Endothelial cell of umbilical vein (primary cell): Measurements from ENCODE around the gene WNT9B. TPM values are rescaled to one million over a fixed set of nuclear protein-coding genes. Genes with fewer than 3 reads are reported as not detected.

ENCODE experiments used
- BruUV-seq: library from RNA; stranded (reverse); fragments of 400-500 nt; replicated peaks from 2 replicates; lab custom pipeline; 2021; lab: Mats Ljungman, UMichigan
- CTCF ChIA-PET: fragments of 300-600, 350-600 bp; sonication (Branson Sonifier 250); formaldehyde crosslinking; loops from one replicate; lab custom pipeline; 2021; ENCODE audit warnings: antibody characterized with exemption, inconsistent platforms; lab: Charles Lee
- POLR2A ChIA-PET: fragments of 300-600, 350-600 bp; sonication (Branson Sonifier 250); formaldehyde crosslinking; loops from one replicate; lab custom pipeline; 2021; ENCODE audit warnings: antibody characterized with exemption, inconsistent platforms; lab: Charles Lee
- DNase-seq: peaks from one replicate; pipeline ENCODE4 v3.0.0-alpha.2; 2011; ENCODE audit warnings: low read depth, low spot score
- FAIRE-seq: peaks from 2 replicates; lab custom pipeline; 2011; peaks lifted over from hg19 to GRCh38; lab: Jason Lieb, UNC
- H2AFZ ChIP-seq: 2 replicates; pipeline ENCODE4 v1.6.0; 2012; ENCODE audit warnings: low read depth, low read length, control low read depth, inconsistent platforms
- H3K27ac ChIP-seq: 2 replicates; pipeline ENCODE4 v1.5.1; 2011; ENCODE audit warnings: low read depth, mild to moderate bottlenecking, control low read depth, low read length, moderate library complexity; ENCODE audit not compliant: insufficient read depth
- H3K27me3 ChIP-seq, 2 experiments: 2 replicates each; pipeline versions ENCODE4 v1.6.0 to v1.6.1; 2011; ENCODE audit warnings: low read length in 2 of 2, mixed read lengths in 1 of 2; ENCODE audit not compliant: control insufficient read depth in 2 of 2, insufficient read depth in 2 of 2
- H3K36me3 ChIP-seq, 2 experiments: 2 replicates in 1 of 2; 3 replicates in 1 of 2; pipeline ENCODE4 v1.5.1; 2011; ENCODE audit warnings: low read length in 2 of 2, mild to moderate bottlenecking in 1 of 2, moderate library complexity in 1 of 2; ENCODE audit not compliant: control insufficient read depth in 2 of 2, insufficient read depth in 2 of 2; ENCODE audit errors: extremely low read depth in 1 of 2
- H3K4me1 ChIP-seq: 3 replicates; pipeline ENCODE4 v1.5.1; 2011; ENCODE audit warnings: mild to moderate bottlenecking, low read length; ENCODE audit not compliant: control insufficient read depth, insufficient read depth; ENCODE audit errors: extremely low read depth
- H3K4me2 ChIP-seq: 2 replicates; pipeline ENCODE4 v1.6.1; 2011; ENCODE audit warnings: low read length, control low read depth, mixed read lengths; ENCODE audit not compliant: insufficient read depth
- H3K4me3 ChIP-seq, 3 experiments: fragments of 200-600 bp in 1 of 3; sonication (generic), shearing (Covaris generic) in 1 of 3; replicated peaks in 1 of 3; 2 replicates each; pipeline ENCODE4 v1.5.1; 2011 to 2016; ENCODE audit warnings: control low read depth in 3 of 3, low read length in 3 of 3, mild to moderate bottlenecking in 2 of 3, inconsistent platforms in 1 of 3, low read depth in 1 of 3, moderate library complexity in 1 of 3; ENCODE audit not compliant: insufficient read depth in 1 of 3
- H3K79me2 ChIP-seq: 2 replicates; pipeline ENCODE4 v1.6.0; 2012; ENCODE audit warnings: low read length, inconsistent platforms; ENCODE audit not compliant: control insufficient read depth, insufficient read depth
- H3K9ac ChIP-seq: replicated peaks from 2 replicates; pipeline ENCODE3; 2011; ENCODE audit warnings: low read length, control low read depth; ENCODE audit not compliant: insufficient read depth; ENCODE audit errors: extremely low read depth
- H3K9me1 ChIP-seq: replicated peaks from 3 replicates; pipeline ENCODE4 v1.6.0; 2011; ENCODE audit warnings: mild to moderate bottlenecking, low read length; ENCODE audit not compliant: control insufficient read depth, insufficient read depth; ENCODE audit errors: extremely low read depth
- H3K9me3 ChIP-seq: replicated peaks from 2 replicates; pipeline ENCODE4 v1.5.1; 2012; ENCODE audit warnings: low read length, inconsistent platforms; ENCODE audit not compliant: control insufficient read depth, insufficient read depth
- H4K20me1 ChIP-seq: replicated peaks from 2 replicates; pipeline ENCODE3; 2011; ENCODE audit warnings: mild to moderate bottlenecking, low read length; ENCODE audit not compliant: control insufficient read depth, insufficient read depth; ENCODE audit errors: extremely low read depth
- CTCF ChIP-seq, 2 donors: IDR thresholded peaks; 1 replicate in 1 of 2; 2 replicates in 1 of 2; pipeline ENCODE4 v1.5.1; 2011; ENCODE audit warnings: low read length in 2 of 2, mild to moderate bottlenecking in 2 of 2, moderate library complexity in 2 of 2, control low read depth in 1 of 2, inconsistent platforms in 1 of 2, low read depth in 1 of 2; ENCODE audit not compliant: insufficient read depth in 1 of 2; ENCODE audit errors: extremely low read depth in 1 of 2
- EZH2 ChIP-seq: IDR thresholded peaks from 2 replicates; pipeline ENCODE4 v1.6.1; 2012; ENCODE audit warnings: borderline replicate concordance, low read depth, mild to moderate bottlenecking, moderate library complexity, low read length, inconsistent platforms; ENCODE audit not compliant: severe bottlenecking
- FOS ChIP-seq: IDR thresholded peaks from 2 replicates; pipeline ENCODE4 v1.6.1; 2011; ENCODE audit warnings: mild to moderate bottlenecking, low read length, moderate library complexity, borderline replicate concordance; ENCODE audit not compliant: insufficient read depth
- GATA2 ChIP-seq: IDR thresholded peaks from 2 replicates; pipeline ENCODE4 v1.7.0; 2011; ENCODE audit warnings: low read depth, mild to moderate bottlenecking, moderate library complexity, mixed read lengths, low read length; ENCODE audit not compliant: insufficient read length, insufficient read depth
- JUN ChIP-seq: IDR thresholded peaks from 2 replicates; pipeline ENCODE4 v1.6.1; 2011; ENCODE audit warnings: borderline replicate concordance, low read depth; ENCODE audit not compliant: insufficient read length, insufficient read depth
- MAX ChIP-seq: IDR thresholded peaks from 2 replicates; pipeline ENCODE4 v1.6.1; 2011; ENCODE audit not compliant: insufficient read depth, insufficient read length
- MYC ChIP-seq: IDR thresholded peaks from one replicate; pipeline ENCODE4 v1.6.1; 2011; ENCODE audit warnings: mild to moderate bottlenecking, low read depth, low read length
- POLR2A ChIP-seq: IDR thresholded peaks from 2 replicates; pipeline ENCODE4 v1.6.1; 2012; ENCODE audit warnings: low read depth, mild to moderate bottlenecking, control low read depth, low read length
- POLR2AphosphoS5 ChIP-seq: IDR thresholded peaks from 2 replicates; pipeline ENCODE4 v1.6.1; 2012; ENCODE audit warnings: low read depth, mild to moderate bottlenecking, control low read depth, low read length, moderate library complexity; ENCODE audit not compliant: insufficient read depth
- dilution Hi-C: fragments of 300-500 bp; cut with MboI; formaldehyde crosslinking; loops from one replicate; pipeline ENCODE4 v1.15.0; 2019; ENCODE audit warnings: low sequenced_read_pairs; ENCODE audit not compliant: extremely low pct_ligation_motif_present
- intact Hi-C: fragments of 100-400 bp; cut with micrococcal nuclease; formaldehyde crosslinking; loops from one replicate; pipeline ENCODE4 v1.10.0; 2022
- polyA plus RNA-seq, 4 experiments: library from polyadenylated mRNA; depleted of rRNA in 3 of 4; stranded (reverse) in 3 of 4; unstranded in 1 of 4; fragments of >200 nt; gene quantifications; 2 replicates each; pipeline versions ENCODE4 v1.2.1 to v1.2.3, GENCODE V29; 2011 to 2012; ENCODE audit warnings: missing spikeins in 1 of 4
- total RNA-seq: library from RNA; stranded (reverse); gene quantifications from 2 replicates; pipeline ENCODE4 v1.2.3, GENCODE V29; 2021

WNT9B gene
- total and polyA plus RNA-seq, 2 donors (not counting 3 experiments of a cell fraction or from before 2014, with no cell fraction given), result not detected

- dilution Hi-C loops, result no loop called here
- Histone ChIP-seq H3K27ac (no peak overlapping the region), H3K4me2 (no peak overlapping the region), H3K79me2 (no peaks in the 10 kb centered on the region), H3K9ac (no peak overlapping the region), H3K4me3 (no peak overlapping the region), H3K27me3 (peaks cover 30 to 39% of the 10 kb centered on the region in 2 experiments), H3K4me1 (no peaks in the 10 kb centered on the region), H4K20me1 (no peaks in the 10 kb centered on the region), H2AFZ (no peak overlapping the region), H3K36me3 (no peaks in the 10 kb centered on the region), H3K9me3 (no peaks in the 10 kb centered on the region), H3K9me1 (no peaks in the 10 kb centered on the region)
- no peak for TF ChIP-seq GATA2
- TF ChIP-seq POLR2AphosphoS5, result no peak
- intact Hi-C loops, result no loop called here
- CTCF ChIA-PET, result interaction anchor here (0.6 to 1.4 kb wide), 8 partner anchors 12 to 89 kb away, joined by 3 to 6 read pairs (median 4); no protein-coding TSS in a partner anchor
- DNase-seq (no peak), FAIRE-seq (no peak)
- no TSS peak for BruUV-seq
- POLR2A ChIA-PET, result interaction anchor here (0.9 kb wide), 1 partner anchor 18 kb away, joined by 3 read pairs; no protein-coding TSS in a partner anchor
These were observed 2.6 kb downstream of the WNT9B start for GRCh38 chr17:46853896-46854444.

- BruUV-seq, result no TSS peak
- Histone ChIP-seq H2AFZ (no peak overlapping the region), H3K27me3 (peaks cover 25 to 37% of the 10 kb centered on the region in 2 experiments), H3K4me1 (no peaks in the 10 kb centered on the region), H4K20me1 (no peaks in the 10 kb centered on the region), H3K27ac (no peak overlapping the region), H3K4me2 (no peak overlapping the region), H3K79me2 (no peaks in the 10 kb centered on the region), H3K4me3 (no peak overlapping the region), H3K36me3 (no peaks in the 10 kb centered on the region), H3K9me1 (no peaks in the 10 kb centered on the region), H3K9me3 (no peaks in the 10 kb centered on the region), H3K9ac (no peak overlapping the region)
- intact Hi-C loops, result no loop called here
- TF ChIP-seq MYC, result no peak
- TF ChIP-seq MAX, result no peak
- TF ChIP-seq CTCF (IDR thresholded peaks at IDR 0.05; ENCODE audit: extremely low read depth in 1 of 2, insufficient read depth in 1 of 2, low read depth in 1 of 2, low read length in 2 of 2), result no peak
- TF ChIP-seq EZH2, result no peak
- no peak for TF ChIP-seq POLR2AphosphoS5
- no peak for TF ChIP-seq POLR2A
- no peak for TF ChIP-seq FOS
- no peak for TF ChIP-seq GATA2
- TF ChIP-seq JUN, result no peak
- no peak for FAIRE-seq
- DNase-seq, result no peak
- ChIA-PET POLR2A (interaction anchor here (0.9 kb wide), 1 partner anchor 17 kb away, joined by 3 read pairs; no protein-coding TSS in a partner anchor), CTCF (interaction anchor here (0.6 to 1.4 kb wide), 5 partner anchors 12 to 88 kb away, joined by 3 to 6 read pairs (median 4); no protein-coding TSS in a partner anchor)
- dilution Hi-C loops, result no loop called here
These were observed 3.1 kb downstream of the WNT9B start for GRCh38 chr17:46854515-46854914.
